Peyer's patch (tissue), 4 donors: Measurements from ENCODE around the gene UST.

ENCODE experiments used
- CTCF ChIP-seq, 6 experiments: fragments of 450-650 bp in 4 of 6; fragments of 200-600 bp in 2 of 6; sonication (generic) in 1 of 6; IDR thresholded peaks; one replicate each; pipeline ENCODE4 v1.5.1; 2017 to 2019; ENCODE audit warnings: antibody characterized with exemption in 6 of 6, mild to moderate bottlenecking in 3 of 6, moderate library complexity in 1 of 6
- POLR2A ChIP-seq, 2 donors: fragments of 450-650 bp; IDR thresholded peaks; one replicate each; pipeline ENCODE4 v1.5.1; 2017; ENCODE audit warnings: antibody characterized with exemption in 2 of 2, mild to moderate bottlenecking in 2 of 2, moderate library complexity in 2 of 2

- no peak for TF ChIP-seq POLR2A (IDR thresholded peaks at IDR 0.05)
- no peak for TF ChIP-seq CTCF (IDR thresholded peaks at IDR 0.05)
These were observed 48.1 kb upstream of the UST start for GRCh38 chr6:148698671-148699180.
